HCT116 (cell line): ENCODE results near the gene LSAMP.

Source experiments
- ATF3 ChIP-seq: IDR thresholded peaks from 2 replicates; pipeline ENCODE4 v1.6.1; 2012
- CEBPB ChIP-seq: IDR thresholded peaks from 2 replicates; pipeline ENCODE4 v1.6.1; 2012; ENCODE audit warnings: low read depth
- CTCF ChIP-seq, 3 experiments: fragments of 200-600 bp in 1 of 3; sonication (generic) in 1 of 3; IDR thresholded peaks in 2 of 3; conservative IDR thresholded peaks in 1 of 3; 2 replicates each; pipeline ENCODE4 v1.5.1; 2012 to 2017; ENCODE audit warnings: low read depth in 2 of 3, low read length in 2 of 3, antibody characterized with exemption in 1 of 3, borderline replicate concordance in 1 of 3, control low read depth in 1 of 3, mild to moderate bottlenecking in 1 of 3, mixed read lengths in 1 of 3, mixed run types in 1 of 3, moderate library complexity in 1 of 3; ENCODE audit not compliant: insufficient read depth in 1 of 3
- EZH2phosphoT487 ChIP-seq: fragments of 200-600 bp; IDR thresholded peaks from 2 replicates; pipeline ENCODE4 v1.6.1; 2018; ENCODE audit warnings: antibody characterized with exemption, borderline replicate concordance
- JUND ChIP-seq: IDR thresholded peaks from 2 replicates; pipeline ENCODE4 v1.6.1; 2012
- MAX ChIP-seq: IDR thresholded peaks from 2 replicates; pipeline ENCODE4 v1.6.1; 2012
- POLR2A ChIP-seq: IDR thresholded peaks from 2 replicates; pipeline ENCODE4 v1.7.0; 2011; ENCODE audit warnings: borderline replicate concordance; ENCODE audit not compliant: insufficient read depth, insufficient read length; ENCODE audit errors: extremely low read depth
- RAD21 ChIP-seq: IDR thresholded peaks from 2 replicates; pipeline ENCODE4 v1.6.1; 2012; ENCODE audit warnings: low read depth, mild to moderate bottlenecking
- REST ChIP-seq: IDR thresholded peaks from 2 replicates; pipeline ENCODE4 v1.6.1; 2012; ENCODE audit warnings: low read depth
- SIN3A ChIP-seq: IDR thresholded peaks from 2 replicates; pipeline ENCODE4 v1.6.1; 2012; ENCODE audit warnings: low read depth
- SP1 ChIP-seq: IDR thresholded peaks from 2 replicates; pipeline ENCODE4 v1.6.1; 2012; ENCODE audit warnings: low read depth
- TCF7L2 ChIP-seq: IDR thresholded peaks from 2 replicates; pipeline ENCODE4 v1.7.0; 2011; ENCODE audit warnings: borderline replicate concordance, inconsistent platforms; ENCODE audit not compliant: insufficient read depth, insufficient read length; ENCODE audit errors: extremely low read depth
- YY1 ChIP-seq: IDR thresholded peaks from 2 replicates; pipeline ENCODE4 v1.6.1; 2011; ENCODE audit warnings: low read length, low read depth, moderate library complexity, mild to moderate bottlenecking; ENCODE audit not compliant: insufficient replicate concordance; ENCODE audit errors: extremely low read depth
- ZNF274 ChIP-seq: fragments of 200-500 bp; sonication (Bioruptor generic); IDR thresholded peaks from 2 replicates; pipeline ENCODE4 v1.6.1; 2014; ENCODE audit warnings: mild to moderate bottlenecking, low read depth, low read length, inconsistent platforms

GRCh38 chr3:116191409-116191808, 253.9 kb downstream of the LSAMP start:
- TF ChIP-seq TCF7L2 (no peak), CTCF (IDR thresholded peaks at IDR 0.05 in 2 of 3, conservative IDR thresholded peaks at IDR 0.05 in 1 of 3; ENCODE audit: borderline replicate concordance in 1 of 3, insufficient read depth in 1 of 3, low read depth in 2 of 3, low read length in 2 of 3) (no peak), SIN3A (no peak), JUND (no peak), REST (no peak), CEBPB (no peak), ATF3 (no peak), POLR2A (no peak), YY1 (no peak), EZH2phosphoT487 (no peak), SP1 (no peak), RAD21 (no peak), ZNF274 (no peak), MAX (no peak)
